HS-5 (cell line): Measurements from ENCODE around the gene ZFP92.

Experiments used
- DNase-seq: peaks from one replicate; pipeline ENCODE4 v3.0.0-alpha.2; 2012; ENCODE audit warnings: low read depth

The ZFP92 gene

DNA sequence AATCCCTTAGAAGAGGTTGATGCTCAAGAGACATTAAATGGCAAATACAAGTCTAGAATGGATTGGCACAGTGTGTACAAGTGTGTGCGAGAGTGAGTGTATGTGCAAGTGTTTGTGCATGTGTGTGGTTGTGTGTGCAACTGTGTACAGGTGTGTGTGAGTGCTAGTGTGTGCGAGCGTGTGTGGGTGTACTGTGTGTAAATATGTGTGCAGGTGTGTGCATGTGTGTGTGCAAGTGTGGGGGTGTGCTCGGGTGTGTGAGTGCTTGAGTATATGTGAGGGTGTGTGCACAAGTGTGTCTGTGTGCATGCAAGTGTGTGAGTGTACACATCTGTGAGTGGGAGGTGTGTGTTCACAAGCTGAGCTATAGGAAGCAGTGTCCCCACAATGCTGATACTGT, 28.7 kb downstream of the ZFP92 start:
- no peak for DNase-seq

DNA sequence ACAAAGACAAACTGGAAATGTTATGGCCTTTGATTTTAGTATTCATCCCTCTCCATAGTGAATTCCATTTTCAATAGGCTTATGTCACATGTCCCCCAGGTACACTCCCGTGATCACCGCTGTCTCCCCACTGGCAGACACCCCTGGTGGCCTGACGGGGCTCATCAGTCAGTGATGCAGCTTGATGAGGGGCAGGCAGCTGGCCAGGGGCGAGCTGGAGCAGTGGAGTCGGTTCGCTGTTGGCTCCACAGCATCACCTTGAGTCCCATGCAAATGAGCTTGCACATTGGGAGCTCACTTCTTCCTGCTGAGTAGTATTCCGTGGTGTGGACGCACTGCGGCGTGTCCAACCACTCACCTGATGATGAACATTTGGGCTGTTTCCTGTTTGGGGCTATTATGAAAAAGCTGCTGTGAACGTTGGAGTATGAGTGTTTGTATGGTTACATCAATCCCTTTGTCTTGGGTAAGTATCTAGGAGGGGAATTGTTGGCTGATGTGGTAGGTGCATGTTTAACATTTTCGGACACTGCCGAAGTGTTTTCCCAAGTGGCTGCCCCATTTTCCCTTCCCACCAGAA, 29.4 kb downstream of the ZFP92 start:
- no peak for DNase-seq

- no peak for DNase-seq
Measured at GRCh38 chrX:153441296-153441695, 30.0 kb downstream of the ZFP92 start.

GRCh38 chrX:153441981-153442380, 30.7 kb downstream of the ZFP92 start:
- DNase-seq: no peak

DNA sequence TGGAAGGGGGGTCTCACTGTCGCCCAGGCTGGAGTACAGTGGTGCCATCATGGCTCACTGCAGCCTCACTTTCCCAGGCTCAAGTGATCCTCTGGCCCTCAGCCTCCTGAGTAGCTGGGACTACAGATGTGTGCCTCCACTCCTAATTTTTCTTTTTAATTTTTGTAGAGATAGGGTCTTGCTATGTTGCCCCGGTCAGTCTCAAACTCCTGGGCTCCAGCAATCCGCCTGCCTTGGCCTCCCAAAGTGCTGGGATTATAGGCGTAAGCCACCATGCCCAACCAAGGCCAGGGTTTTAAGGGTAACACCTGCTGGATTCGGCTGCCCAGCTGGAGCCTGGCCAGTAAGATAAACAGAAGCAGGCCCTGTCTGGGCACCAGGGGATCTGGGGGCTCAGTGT, 31.2 kb downstream of the ZFP92 start:
- no peak for DNase-seq

DNA sequence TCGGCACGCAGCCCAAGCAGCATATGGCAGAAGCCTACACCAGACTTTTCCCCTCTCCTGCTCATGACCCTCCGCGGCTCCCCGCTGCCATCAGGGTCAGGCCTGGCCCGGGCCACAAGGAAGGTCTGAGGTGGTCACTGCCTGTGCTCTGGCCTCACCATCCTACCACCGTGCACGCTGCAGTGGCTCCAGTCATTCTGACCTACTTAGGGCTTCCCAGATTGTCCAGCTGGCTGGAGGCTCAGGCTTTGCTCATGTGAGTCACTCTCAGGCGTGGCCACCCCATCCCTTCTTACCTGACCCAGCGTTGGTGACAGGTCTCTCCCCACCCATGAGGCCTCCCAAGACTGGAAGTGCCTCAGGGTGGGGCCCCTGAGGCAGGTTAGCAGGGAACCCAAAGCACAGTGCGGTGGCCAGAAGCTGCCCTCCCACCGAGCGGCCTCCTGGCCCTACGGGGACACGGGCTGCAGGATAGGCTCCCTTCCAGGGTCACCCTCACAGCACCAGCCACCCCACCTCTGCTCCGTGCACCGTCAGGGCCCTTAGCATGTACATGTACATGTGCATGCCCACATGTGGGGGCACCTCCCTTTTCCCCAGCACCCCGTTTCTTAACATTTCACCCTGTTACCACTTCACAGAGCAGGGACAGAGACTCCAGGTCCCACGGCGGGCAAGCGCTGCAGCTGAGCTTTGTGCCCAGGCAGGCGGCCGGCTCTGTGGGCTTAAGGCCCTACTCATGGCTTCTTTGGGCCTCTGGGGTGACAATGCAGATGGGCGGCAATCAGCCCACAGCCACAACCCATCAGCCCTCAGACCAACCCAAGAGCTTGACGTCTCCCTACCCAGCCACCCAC, 32.4 kb downstream of the ZFP92 start:
- no peak for DNase-seq

DNA sequence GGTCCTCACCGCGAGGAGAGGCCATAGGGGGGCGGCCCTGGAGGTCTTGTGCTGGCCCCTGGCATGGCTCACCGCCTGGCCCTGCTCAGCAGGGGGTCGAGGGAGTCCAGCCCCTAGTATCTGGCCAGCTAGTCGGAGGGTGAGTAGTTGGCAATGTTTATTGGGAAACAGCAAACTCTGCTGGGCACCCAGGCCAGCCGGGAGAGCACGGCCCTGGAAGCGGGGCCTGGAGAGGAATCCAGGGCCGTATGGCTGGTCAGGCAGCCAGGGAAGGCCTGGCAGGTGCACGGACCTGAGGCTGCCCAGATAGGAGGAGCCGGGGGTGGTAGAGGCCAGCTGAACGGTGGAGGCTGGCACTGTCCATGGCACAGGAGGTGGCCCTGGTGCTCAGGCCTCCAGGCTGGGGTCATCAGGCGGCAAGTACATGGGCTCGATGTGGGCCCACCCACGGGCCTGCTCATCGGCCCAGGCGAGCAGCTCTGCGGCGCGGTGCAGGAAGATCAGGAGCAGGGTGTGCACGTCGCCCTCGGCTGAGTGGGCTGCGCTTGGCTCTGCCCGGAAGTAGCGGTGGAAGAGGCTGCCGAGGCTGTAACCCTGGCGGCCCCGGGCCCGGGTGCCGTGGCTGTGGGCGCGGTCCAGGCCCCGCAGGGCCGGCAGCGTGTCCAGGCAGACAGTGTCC, 33.2 kb downstream of the ZFP92 start:
- DNase-seq: no peak

DNA sequence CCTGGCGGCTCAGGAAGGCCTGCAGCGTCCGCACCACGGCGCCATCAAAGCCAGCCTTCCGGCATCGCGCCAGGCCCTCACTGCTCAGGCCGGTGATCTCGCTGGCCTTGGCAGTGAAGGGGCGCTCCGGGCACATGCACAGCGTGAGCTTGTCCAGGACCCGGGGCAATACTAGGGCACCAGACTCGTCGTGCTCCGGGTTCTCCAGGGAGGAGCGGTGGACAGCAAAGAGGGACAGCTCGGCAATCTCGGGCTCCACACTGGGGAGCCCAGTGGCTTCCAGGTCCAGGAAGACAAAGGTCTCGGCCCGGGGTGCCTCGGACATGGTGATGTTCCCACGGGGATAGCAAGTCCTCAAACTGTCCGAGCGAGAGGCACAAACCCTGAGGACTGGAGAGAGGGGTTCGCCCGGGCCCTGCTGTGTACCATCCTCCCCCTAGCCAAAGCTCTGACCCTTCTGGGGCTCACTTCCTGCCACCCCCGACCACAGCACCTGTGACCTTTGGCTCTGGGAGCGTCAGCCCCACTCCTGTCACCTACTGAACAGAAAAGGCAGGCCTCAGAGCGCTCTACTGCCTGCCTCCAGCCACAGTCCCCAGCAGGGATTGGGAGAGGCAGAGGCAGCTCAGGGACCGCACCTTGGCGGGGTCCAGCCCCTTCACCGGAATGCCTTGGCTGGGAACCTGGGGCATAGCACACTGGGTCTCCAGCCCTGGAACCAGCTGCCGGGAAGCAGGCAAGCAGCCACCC, 34.0 kb downstream of the ZFP92 start:
- DNase-seq: no peak

DNA sequence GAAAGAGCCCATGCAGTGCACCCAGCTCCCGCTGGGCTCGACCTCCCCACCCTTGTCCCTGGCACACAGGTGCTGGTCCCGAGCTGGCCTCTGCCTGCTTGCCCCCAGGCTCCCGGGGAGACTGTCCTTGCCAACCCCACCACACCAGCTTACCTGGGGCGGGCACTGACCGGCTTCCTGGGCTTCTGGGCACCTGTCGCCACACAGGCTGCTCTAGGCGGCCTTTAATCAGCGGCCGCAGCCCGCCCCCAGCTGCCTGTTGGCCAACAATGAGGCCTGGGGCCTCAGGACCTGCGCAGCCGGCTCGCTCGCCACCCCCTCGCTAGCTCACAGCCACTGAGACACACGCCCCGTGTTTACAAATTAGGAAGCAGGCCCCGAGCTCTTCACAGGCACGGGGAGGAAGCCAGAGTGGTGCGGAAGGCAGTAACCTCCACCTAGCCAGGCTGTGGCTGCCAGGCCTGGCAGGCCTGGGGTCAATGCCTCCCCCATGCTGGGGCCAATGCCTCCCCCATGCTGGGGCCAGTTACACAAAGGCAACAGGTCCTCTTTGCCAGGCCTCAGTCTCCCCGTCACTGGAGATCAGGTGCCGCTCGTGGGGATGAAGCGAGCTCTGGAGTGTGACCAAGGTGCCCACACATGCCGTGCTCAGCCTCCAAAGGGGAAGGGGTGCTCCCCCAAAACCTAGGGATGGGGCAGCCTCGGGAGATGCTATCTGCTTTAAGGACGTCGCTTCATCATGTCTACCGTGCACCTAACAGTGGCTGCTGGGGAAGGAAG, 34.8 kb downstream of the ZFP92 start, which contains the start of gene TREX2:
TREX2 (minus strand) TSS at position 201 of the 780 bp plus-strand sequence. CDS start 626 bp downstream, outside the sequence.
- no peak for DNase-seq

GRCh38 chrX:153446636-153446936, 35.3 kb downstream of the ZFP92 start:
- DNase-seq: no peak

DNA sequence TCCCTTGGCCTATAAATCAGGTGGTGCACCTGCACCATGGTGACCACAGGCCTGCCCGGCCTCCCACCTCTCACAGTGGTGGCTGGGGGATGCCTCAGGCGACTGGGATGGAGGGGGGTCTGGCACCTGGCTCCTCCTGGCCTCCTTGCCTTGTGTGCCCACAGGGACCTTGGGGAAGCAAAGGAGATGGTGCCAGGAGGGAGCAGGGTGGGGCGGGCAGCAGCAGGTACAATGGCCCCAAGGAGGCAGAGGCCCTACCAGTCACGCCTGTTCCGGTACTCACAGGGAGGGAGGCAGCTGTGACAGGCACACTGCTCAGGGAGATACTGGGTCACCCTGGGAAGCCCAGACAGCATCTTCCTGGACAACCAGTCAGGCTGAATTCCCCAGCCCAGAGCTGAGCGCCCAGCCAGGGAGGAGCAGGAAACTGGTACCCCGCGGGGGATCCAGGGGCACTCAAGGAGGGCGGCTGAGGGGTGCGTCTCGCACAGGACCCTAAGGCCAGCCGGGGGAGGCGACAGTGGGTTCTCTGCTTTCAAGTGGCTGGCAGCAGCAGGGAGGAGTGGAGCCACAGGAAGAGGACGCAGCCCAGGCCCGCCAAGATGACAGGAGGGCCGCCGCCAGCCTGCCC, 35.8 kb downstream of the ZFP92 start:
- DNase-seq: no peak

- DNase-seq: no peak
Measured at GRCh38 chrX:153447581-153447960, 36.3 kb downstream of the ZFP92 start.

- no peak for DNase-seq
Measured at GRCh38 chrX:153448556-153449367, 37.5 kb downstream of the ZFP92 start.

GRCh38 chrX:153449368-153450113, 38.3 kb downstream of the ZFP92 start:
- no peak for DNase-seq

DNA sequence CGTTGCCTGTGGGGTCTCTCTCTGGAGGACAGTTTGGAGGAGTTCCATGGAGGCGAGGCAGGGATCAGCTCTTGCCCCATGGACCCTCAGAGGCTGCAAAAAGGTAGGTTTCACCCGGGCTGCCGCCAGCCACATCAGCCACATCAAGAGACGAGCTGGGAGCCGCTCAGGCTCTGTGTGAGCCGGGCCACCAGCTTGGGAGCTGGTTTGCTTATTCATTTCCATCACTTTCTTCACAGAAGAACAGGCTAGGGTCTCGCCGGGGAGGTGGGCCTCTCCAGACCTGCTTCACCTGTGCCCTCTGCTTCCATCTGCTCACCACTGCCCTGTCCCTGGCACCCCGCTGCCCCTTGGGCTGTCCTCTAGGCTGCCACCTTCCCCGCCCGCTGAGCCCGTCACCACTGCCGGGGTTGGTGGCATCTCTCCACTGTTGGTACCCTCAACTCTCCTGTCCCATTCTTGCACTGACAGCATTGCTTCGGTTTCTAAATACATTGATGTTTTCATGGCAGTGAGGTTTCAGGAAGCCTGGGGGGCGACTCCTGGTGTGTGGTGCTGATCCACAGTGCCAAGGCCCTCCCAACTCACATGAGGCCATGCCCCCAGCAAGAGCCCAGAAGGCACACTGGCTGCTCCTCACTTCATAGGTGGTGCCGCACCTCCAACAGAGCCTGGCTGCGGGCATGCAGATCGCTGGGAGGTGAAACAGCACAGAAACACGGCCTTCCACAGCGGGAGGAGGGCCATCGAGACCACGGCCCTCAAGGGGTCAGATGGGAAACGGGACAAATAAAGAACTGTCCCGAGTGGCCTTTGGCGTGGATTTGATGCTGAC, 39.1 kb downstream of the ZFP92 start:
- DNase-seq: no peak

DNA sequence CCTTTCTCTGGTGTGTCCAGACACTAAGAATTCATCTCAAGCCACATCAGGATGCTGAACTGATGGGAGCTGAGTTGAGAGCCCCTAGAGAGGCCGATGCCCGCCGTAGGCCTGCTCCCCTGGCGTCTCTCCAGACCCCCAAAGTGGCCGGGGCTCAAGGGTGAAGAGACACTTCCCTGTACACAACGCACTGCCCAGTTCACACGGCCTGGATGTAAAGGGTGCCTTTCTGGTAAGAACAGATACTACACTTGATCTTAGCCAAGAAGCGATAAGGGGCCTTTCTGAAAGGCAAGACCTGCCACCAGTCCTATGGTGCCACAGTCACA, 39.6 kb downstream of the ZFP92 start:
- DNase-seq: no peak

- DNase-seq: no peak
Measured at GRCh38 chrX:153454901-153455550, 43.8 kb downstream of the ZFP92 start.

DNA sequence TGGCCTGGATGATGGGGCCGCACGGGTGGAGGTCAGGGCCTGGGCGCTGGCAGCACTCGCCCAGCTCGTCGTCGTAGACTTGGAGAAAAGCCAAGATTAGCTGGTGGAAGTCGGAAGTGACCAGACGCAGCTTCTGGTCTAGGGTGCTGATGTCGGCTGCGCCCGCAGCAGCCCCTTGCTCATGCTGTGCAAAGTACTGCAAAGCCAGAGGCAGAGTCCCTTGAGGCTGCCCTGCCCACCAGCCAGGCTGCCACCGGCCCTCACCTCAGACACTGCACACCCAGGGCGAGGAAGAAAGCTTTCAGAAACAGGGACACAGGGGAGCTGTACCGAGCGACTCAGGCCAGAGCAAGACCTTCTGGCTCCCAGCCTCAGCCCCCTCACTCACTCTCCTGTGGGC, 44.3 kb downstream of the ZFP92 start:
- DNase-seq: no peak
